Right lobe of liver (tissue), 6 donors: Measurements from ENCODE around the gene RNF13. TPM values are rescaled to one million over a fixed set of nuclear protein-coding genes. Genes with fewer than 3 reads are reported as not detected.
A peak's percentile ranks its signal among the peaks of the same experiment; 100 is the strongest.

ENCODE experiments used
- ATAC-seq, 4 donors: fragments of 200-7000 bp; cut with Tn5 transposase; one replicate each; pipeline ENCODE4 v1.9.1; 2020; ENCODE audit warnings: mild to moderate bottlenecking in 4 of 4, moderate library complexity in 4 of 4
- DNase-seq, 3 donors: peaks; one replicate each; pipeline ENCODE4 v3.0.0-alpha.2; 2020
- H3K27ac ChIP-seq, 3 donors: fragments of 200-600 bp; one replicate each; pipeline ENCODE4 v1.8.0; 2022
- H3K27me3 ChIP-seq, 2 donors: fragments of 200-600 bp; one replicate each; pipeline ENCODE4 v1.8.0; 2022
- H3K36me3 ChIP-seq, 4 donors: fragments of 200-600 bp; sonication (generic) in 1 of 4; one replicate each; pipeline versions ENCODE4 v1.5.1 to v1.8.0; 2017 to 2022; ENCODE audit warnings: control low read depth in 1 of 4
- H3K4me1 ChIP-seq, 4 donors: fragments of 200-600 bp; sonication (generic) in 1 of 4; one replicate each; pipeline versions ENCODE4 v1.5.1 to v1.8.0; 2017 to 2022; ENCODE audit warnings: control low read depth in 1 of 4
- H3K4me3 ChIP-seq, 3 donors: fragments of 200-600 bp; one replicate each; pipeline ENCODE4 v1.8.0; 2022
- H3K9me3 ChIP-seq, 4 donors: fragments of 200-600 bp; sonication (generic) in 1 of 4; one replicate each; pipeline versions ENCODE4 v1.5.1 to v1.8.0; 2017 to 2022; ENCODE audit warnings: control low read depth in 1 of 4
- POLR2A ChIP-seq: fragments of 450-650 bp; IDR thresholded peaks from one replicate; pipeline ENCODE4 v1.6.1; 2017; ENCODE audit warnings: antibody characterized with exemption, mild to moderate bottlenecking
- WGBS: methylation state at CpG from one replicate; pipeline ENCODE4 v1.1.6; 2018; ENCODE audit warnings: low coverage, low lambda C conversion rate; ENCODE audit not compliant: insufficient coverage; ENCODE audit errors: missing lambda C conversion rate; 5-methylcytosine and 5-hydroxymethylcytosine counted together
- intact Hi-C, 2 donors: fragments of 100-400 bp; cut with DNase I; formaldehyde crosslinking; loops; one replicate each; pipeline versions ENCODE4 v1.11.2 to v1.14.1; 2022
- total RNA-seq, 6 experiments: library from RNA; depleted of rRNA in 2 of 6; stranded (reverse); fragments of >200 nt in 2 of 6; fragmentation: NEBNext Ultra II Directional in 3 of 6; extraction: Animal tissue kit (Norgen Biotek cat#: 25700) in 3 of 6; gene quantifications; one replicate each; pipeline versions ENCODE4 v1.1.0 to v1.2.4, GENCODE V29; 2016 to 2023
- TF ChIP-seq, protein P1 (sequence below), 4 donors: fragments of 200-600 bp in 3 of 4; fragments of 450-650 bp in 1 of 4; IDR thresholded peaks; one replicate each; pipeline versions ENCODE4 v1.5.1 to v1.8.0; 2016 to 2022; ENCODE audit warnings: antibody characterized with exemption in 4 of 4, mild to moderate bottlenecking in 2 of 4
- donor health status: DM: no; HTN: yes; CAD: no.
- donor health status: DM: no; HTN: no; CAD: no.
- donor health status: DM: no; HTN: no; CAD: no.
- donor health status: DM: no; HTN: yes; CAD: no.
- donor health status: DM: no; HTN: yes; CAD: no.

The RNF13 gene
- total RNA-seq, 6 experiments from 2014 or later: 45.0 to 55.6 (median 47.5) TPM

DNA sequence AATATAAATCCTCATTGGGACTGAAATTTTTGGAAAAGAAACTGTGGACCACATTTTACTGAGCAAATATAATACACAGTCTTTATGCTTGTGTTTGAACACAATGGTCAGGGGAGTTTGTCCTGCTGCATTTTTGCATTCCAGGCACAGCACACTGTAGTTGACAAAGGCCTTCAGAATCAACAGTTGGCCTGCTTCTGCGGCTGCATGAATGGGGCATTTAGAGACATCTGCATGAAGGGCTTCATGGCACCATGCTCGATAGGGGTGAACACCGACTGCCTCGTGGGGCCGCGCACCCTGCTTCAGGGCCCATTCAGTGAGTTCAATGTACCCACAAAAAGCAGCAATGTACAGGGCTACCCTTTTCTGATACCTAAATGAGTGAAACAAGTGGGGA lies 45.3 kb upstream of the RNF13 start:
- WGBS: 92% methylated on average over 5 of the region's 6 CpGs
- no peaks in the 10 kb centered on the region for H3K36me3 ChIP-seq
- no peak overlapping the region for H3K4me3 ChIP-seq
- intact Hi-C loops: no loop called here
- H3K9me3 ChIP-seq: no peaks in the 10 kb centered on the region
- no peak for DNase-seq
- no peaks in the 10 kb centered on the region for H3K27me3 ChIP-seq
- TF ChIP-seq POLR2A: no peak
- TF ChIP-seq, protein P1, sequence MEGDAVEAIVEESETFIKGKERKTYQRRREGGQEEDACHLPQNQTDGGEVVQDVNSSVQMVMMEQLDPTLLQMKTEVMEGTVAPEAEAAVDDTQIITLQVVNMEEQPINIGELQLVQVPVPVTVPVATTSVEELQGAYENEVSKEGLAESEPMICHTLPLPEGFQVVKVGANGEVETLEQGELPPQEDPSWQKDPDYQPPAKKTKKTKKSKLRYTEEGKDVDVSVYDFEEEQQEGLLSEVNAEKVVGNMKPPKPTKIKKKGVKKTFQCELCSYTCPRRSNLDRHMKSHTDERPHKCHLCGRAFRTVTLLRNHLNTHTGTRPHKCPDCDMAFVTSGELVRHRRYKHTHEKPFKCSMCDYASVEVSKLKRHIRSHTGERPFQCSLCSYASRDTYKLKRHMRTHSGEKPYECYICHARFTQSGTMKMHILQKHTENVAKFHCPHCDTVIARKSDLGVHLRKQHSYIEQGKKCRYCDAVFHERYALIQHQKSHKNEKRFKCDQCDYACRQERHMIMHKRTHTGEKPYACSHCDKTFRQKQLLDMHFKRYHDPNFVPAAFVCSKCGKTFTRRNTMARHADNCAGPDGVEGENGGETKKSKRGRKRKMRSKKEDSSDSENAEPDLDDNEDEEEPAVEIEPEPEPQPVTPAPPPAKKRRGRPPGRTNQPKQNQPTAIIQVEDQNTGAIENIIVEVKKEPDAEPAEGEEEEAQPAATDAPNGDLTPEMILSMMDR (IDR thresholded peaks at IDR 0.05): no peak
- no peak for ATAC-seq
- H3K4me1 ChIP-seq: no peaks in the 10 kb centered on the region
- H3K27ac ChIP-seq: no peak overlapping the region

DNA sequence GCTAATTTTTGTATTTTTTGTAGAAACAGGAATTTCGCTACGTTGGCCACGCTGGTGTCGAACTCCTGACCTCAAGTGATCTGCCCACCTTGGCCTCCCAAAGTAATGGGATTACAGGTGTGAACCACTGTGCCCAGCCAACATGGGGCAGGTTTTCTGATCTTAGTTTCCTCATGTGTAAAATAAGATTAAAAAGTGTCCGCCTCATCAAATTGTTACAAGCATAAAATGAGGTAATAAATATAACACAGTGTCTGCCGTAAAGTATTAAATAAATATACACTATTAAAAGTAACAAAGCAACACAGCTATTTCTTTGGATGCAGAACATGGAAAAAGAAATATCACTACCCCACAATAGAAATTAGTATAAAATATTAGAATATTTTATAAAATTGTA lies 44.3 kb upstream of the RNF13 start:
- Histone ChIP-seq H3K27ac (no peak overlapping the region), H3K36me3 (no peaks in the 10 kb centered on the region), H3K4me3 (no peak overlapping the region), H3K27me3 (no peaks in the 10 kb centered on the region), H3K9me3 (no peaks in the 10 kb centered on the region), H3K4me1 (no peaks in the 10 kb centered on the region)
- WGBS: 74% methylated on average over 6 of the region's 6 CpGs
- intact Hi-C loops: no loop called here
- ATAC-seq (no peak), DNase-seq (no peak)
- no peak for TF ChIP-seq POLR2A
- TF ChIP-seq, protein P1 (IDR thresholded peaks at IDR 0.05): no peak

DNA sequence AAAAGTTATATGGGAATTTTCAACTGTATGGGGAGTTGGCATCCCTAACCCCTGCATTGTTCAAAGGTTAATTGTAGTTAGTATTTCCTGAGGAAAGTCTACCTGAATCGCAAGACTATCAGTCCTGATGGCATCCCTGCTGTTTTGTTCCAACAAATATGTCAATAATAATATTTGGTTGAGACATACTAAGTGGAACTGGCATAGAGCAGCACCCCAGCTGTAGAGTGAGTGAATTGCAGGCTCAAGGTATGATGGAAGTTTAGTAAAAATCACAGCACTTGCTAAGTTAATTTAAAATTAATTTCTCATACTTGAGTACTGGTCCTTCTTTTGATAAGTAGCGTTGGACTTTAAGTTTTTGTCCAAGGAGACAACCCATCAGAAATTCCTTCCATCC lies 42.8 kb upstream of the RNF13 start:
- Histone ChIP-seq H3K4me3 (no peak overlapping the region), H3K36me3 (no peaks in the 10 kb centered on the region), H3K9me3 (no peaks in the 10 kb centered on the region), H3K4me1 (no peaks in the 10 kb centered on the region), H3K27ac (no peak overlapping the region), H3K27me3 (no peaks in the 10 kb centered on the region)
- no peak for TF ChIP-seq POLR2A
- TF ChIP-seq, protein P1 (IDR thresholded peaks at IDR 0.05): no peak
- WGBS: 48% methylated on average over 2 of the region's 2 CpGs
- DNase-seq (no peak), ATAC-seq (no peak)
- intact Hi-C loops: no loop called here

DNA sequence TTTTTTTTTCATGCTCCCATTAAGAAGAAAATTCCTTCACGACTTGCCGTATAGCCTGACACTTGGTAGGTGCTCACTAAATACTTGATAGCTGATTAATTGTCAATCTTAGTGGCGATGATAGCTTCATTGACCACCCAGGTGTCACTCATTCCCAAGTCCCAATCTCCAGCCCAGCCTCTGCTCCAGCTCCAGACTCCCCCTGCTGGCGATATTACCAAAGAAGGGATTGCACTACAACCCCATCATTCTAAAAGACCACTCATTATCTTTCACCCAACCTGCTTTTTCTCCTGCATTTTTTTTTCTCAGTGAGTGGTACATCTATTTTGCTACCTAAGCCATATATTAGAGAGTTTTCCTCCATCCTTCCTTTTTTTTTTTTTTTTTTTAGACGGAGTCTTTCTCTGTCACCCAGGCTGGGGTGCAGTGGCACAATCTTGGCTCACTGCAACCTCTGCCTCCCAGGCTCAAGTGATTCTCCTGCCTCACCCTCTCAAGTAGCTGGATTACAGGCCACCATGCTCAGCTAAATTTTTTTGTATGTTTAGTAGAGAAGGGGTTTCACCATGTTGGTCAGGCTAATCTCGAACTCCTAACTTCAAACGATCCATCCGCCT lies 41.3 kb upstream of the RNF13 start:
- intact Hi-C loops: no loop called here
- peak; percentile 73 to 81 (median 78) for ATAC-seq
- no peaks in the 10 kb centered on the region for H3K36me3 ChIP-seq
- H3K4me3 ChIP-seq: no peak overlapping the region
- 27% methylated on average over 6 of the region's 8 CpGs for WGBS
- H3K9me3 ChIP-seq: no peaks in the 10 kb centered on the region
- DNase-seq: peak in 2 of 3 donors; percentile 29 to 63
- TF ChIP-seq, protein P1 (IDR thresholded peaks at IDR 0.05): peak; percentile 54 to 78 (median 75)
- TF ChIP-seq POLR2A: no peak
- H3K4me1 ChIP-seq: no peaks in the 10 kb centered on the region
- no peaks in the 10 kb centered on the region for H3K27me3 ChIP-seq
- H3K27ac ChIP-seq: no peak overlapping the region
